ENCODE data around the gene RPS19BP1.

RPS19BP1 gene

DNA sequence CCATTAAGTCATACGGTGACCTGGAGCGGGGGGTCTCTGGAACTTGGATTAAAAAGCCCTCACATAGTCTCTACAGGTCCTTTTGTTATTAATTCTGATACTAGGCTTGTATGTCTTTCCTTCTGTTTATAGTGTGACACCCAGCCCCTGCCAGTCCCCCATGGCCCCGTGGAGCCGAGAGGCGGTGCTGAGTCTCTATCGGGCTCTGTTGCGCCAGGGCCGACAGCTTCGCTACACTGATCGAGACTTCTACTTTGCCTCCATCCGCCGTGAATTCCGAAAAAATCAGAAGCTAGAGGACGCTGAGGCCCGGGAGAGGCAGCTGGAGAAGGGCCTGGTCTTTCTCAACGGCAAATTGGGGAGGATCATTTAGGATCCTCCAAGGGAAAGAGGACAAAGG, 28.5 kb downstream of the RPS19BP1 start:
- H3K9me3 ChIP-seq: no peaks in the 10 kb centered on the region
- no peak overlapping the region for H3K4me3 ChIP-seq (ENCODE audit: low read depth in 1 of 2, low read length in 1 of 2)
- H3K36me3 ChIP-seq: peaks cover 44% of the 10 kb centered on the region
- TF ChIP-seq, protein P1, sequence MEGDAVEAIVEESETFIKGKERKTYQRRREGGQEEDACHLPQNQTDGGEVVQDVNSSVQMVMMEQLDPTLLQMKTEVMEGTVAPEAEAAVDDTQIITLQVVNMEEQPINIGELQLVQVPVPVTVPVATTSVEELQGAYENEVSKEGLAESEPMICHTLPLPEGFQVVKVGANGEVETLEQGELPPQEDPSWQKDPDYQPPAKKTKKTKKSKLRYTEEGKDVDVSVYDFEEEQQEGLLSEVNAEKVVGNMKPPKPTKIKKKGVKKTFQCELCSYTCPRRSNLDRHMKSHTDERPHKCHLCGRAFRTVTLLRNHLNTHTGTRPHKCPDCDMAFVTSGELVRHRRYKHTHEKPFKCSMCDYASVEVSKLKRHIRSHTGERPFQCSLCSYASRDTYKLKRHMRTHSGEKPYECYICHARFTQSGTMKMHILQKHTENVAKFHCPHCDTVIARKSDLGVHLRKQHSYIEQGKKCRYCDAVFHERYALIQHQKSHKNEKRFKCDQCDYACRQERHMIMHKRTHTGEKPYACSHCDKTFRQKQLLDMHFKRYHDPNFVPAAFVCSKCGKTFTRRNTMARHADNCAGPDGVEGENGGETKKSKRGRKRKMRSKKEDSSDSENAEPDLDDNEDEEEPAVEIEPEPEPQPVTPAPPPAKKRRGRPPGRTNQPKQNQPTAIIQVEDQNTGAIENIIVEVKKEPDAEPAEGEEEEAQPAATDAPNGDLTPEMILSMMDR (IDR thresholded peaks at IDR 0.05): no peak
- peaks cover 20 to 25% of the 10 kb centered on the region in 2 experiments for H3K4me1 ChIP-seq (ENCODE audit: control insufficient read depth in 1 of 2, insufficient read depth in 1 of 2, low read depth in 1 of 2, low read length in 1 of 2)
- no peaks in the 10 kb centered on the region for H3K27me3 ChIP-seq
- H3K27ac ChIP-seq: no peak overlapping the region

DNA sequence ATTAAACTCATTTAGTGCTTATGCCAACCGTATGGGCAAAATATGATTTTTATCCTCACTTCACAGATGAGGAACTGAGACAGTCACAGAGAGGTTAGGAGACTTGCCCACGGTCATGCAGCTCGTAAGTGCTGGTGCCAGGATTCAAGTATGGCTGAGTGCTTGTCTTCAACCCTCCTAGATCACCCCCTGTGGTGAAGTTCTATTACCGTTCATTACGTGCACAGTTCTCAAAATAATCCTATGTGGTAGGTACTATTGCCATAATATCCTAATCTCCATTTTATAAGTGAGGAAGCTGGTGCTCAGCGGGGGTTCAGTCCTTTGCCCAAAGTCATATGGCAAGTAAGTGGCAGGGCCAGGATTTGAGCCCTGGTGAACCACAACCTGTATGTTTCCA, 28.9 kb downstream of the RPS19BP1 start:
- H3K27ac ChIP-seq: peak overlapping the region; percentile 79

DNA sequence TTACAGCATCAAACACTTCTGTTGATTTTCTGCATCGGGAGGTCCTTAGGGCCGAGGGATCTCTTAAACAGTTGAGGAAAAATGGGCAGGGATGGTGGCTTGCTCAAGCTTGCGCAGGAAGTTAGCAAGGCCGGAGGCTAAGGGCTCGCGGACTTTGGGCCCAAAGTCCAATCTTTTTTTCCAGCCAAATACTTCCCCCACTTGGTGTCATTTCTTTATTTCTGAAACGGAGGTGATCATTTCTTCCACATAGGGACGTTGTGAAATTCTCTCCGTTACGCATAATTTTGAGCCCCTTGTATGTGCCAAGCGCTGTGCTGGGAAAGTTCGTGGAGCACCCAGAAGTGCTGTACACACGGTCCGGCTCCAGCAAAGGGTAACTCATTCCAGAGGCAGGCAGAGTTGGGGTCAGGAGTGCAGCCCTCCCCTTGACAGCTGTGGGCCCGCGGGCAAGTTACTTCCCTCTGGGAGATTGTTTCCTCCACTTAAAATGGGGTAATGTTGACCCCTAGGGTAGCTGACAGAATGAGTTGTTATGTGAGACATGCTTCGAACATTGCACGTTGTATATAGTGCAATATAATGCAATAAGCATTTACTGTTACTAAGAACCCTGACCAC, 29.6 kb downstream of the RPS19BP1 start:
- TF ChIP-seq, protein P1 (IDR thresholded peaks at IDR 0.05): no peak
- H3K36me3 ChIP-seq: peaks cover 35% of the 10 kb centered on the region
- H3K4me3 ChIP-seq (ENCODE audit: low read depth in 1 of 2, low read length in 1 of 2): peak overlapping the region; percentile 76 to 79
- no peaks in the 10 kb centered on the region for H3K27me3 ChIP-seq
- peaks cover 20 to 25% of the 10 kb centered on the region in 2 experiments for H3K4me1 ChIP-seq (ENCODE audit: control insufficient read depth in 1 of 2, insufficient read depth in 1 of 2, low read depth in 1 of 2, low read length in 1 of 2)
- H3K27ac ChIP-seq: peak overlapping the region; percentile 79
- no peaks in the 10 kb centered on the region for H3K9me3 ChIP-seq

More for the DNA sequence above, 28.9 kb downstream of the RPS19BP1 start:
- H3K27me3 ChIP-seq: no peaks in the 10 kb centered on the region
- peaks cover 42% of the 10 kb centered on the region for H3K36me3 ChIP-seq
- H3K4me1 ChIP-seq (ENCODE audit: control insufficient read depth in 1 of 2, insufficient read depth in 1 of 2, low read depth in 1 of 2, low read length in 1 of 2): peaks cover 20 to 25% of the 10 kb centered on the region in 2 experiments
- TF ChIP-seq, protein P1 (IDR thresholded peaks at IDR 0.05): no peak
- H3K4me3 ChIP-seq (ENCODE audit: low read depth in 1 of 2, low read length in 1 of 2): no peak overlapping the region
- H3K9me3 ChIP-seq: no peaks in the 10 kb centered on the region

DNA sequence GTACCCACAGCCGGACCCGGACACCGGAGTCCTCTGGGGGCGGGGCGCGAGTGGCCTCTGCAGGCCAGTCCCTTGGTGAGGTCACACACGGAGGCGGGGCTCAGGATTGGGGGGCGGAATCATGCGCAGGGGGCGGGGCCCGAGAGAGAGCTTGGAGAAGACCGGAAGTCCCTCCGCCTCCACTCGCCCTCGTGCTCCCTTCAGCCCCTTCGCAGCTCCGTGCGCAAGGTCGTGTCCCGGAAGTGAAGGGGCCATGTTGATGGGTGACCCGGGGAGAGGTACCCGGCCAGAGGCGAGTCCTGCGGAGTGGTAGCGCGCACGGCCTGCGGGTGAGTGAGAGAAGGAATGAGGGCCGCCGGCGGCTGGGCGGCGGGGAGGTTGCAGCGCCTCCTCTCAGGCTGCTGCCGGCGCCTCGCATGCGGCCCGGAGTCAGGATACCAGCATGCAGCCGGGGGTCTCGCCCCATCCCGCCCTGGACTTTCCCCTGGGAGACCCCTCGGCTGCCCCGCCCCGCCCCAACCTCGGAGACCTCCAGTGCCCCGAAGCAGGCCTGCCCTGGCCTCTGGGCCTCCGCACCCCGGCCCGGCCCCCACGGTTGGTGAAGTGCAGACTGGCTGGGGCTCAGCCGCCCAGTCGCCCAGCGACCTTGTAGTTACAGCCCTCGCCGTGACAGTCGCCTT, 30.3 kb downstream of the RPS19BP1 start, which contains the start of gene MIEF1:
TSS of gene MIEF1 (plus strand) at position 182 of the 680 bp plus-strand sequence. CDS start 9,005 bp downstream, outside the sequence.
- Histone ChIP-seq H3K27ac (peak within 1 kb of the TSS; percentile 79), H3K4me3 (ENCODE audit: low read depth in 1 of 2, low read length in 1 of 2) (peak within 1 kb of the TSS; percentile 76 to 79), H3K9me3 (no peaks in the 10 kb centered on the region), H3K4me1 (ENCODE audit: control insufficient read depth in 1 of 2, insufficient read depth in 1 of 2, low read depth in 1 of 2, low read length in 1 of 2) (peaks cover 20 to 25% of the 10 kb centered on the region in 2 experiments), H3K27me3 (no peaks in the 10 kb centered on the region), H3K36me3 (peaks cover 29% of the 10 kb centered on the region)
- TF ChIP-seq, protein P1 (IDR thresholded peaks at IDR 0.05): no peak

DNA sequence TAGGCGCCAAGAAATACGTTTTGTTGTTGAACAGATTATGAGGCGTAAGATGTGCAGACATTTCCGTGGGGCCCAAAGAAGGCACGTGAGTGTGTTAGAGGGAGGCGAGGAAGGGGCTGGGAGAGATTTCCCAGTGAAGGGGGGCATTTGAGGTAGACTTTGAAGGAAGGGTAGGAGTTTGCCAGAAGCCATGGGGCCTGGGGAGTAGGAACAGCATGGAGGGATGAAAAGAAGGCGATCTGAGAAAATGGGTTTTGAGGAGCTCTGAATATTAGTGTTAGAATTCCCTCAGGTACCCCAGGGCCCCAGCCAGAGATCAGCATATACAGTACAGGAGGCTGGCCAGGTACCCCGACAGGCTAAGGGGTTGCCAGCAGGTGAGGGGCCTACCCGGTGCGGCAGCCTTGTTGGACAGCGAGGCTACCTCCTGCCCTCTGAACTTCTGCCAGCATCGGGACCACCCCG, 30.9 kb downstream of the RPS19BP1 start:
- TF ChIP-seq, protein P1 (IDR thresholded peaks at IDR 0.05): no peak
- Histone ChIP-seq H3K9me3 (no peaks in the 10 kb centered on the region), H3K4me3 (ENCODE audit: low read depth in 1 of 2, low read length in 1 of 2) (peak overlapping the region; percentile 76 to 79), H3K27ac (peak overlapping the region; percentile 79), H3K27me3 (no peaks in the 10 kb centered on the region), H3K4me1 (ENCODE audit: control insufficient read depth in 1 of 2, insufficient read depth in 1 of 2, low read depth in 1 of 2, low read length in 1 of 2) (peaks cover 20 to 25% of the 10 kb centered on the region in 2 experiments), H3K36me3 (peaks cover 24% of the 10 kb centered on the region)
